ENCODE data around the gene SLC39A7. TPM values are rescaled to one million over a fixed set of nuclear protein-coding genes. Genes with fewer than 3 reads are reported as not detected.

The SLC39A7 gene
- total RNA-seq, 1 experiment from 2014 or later, result 128 TPM

DNA sequence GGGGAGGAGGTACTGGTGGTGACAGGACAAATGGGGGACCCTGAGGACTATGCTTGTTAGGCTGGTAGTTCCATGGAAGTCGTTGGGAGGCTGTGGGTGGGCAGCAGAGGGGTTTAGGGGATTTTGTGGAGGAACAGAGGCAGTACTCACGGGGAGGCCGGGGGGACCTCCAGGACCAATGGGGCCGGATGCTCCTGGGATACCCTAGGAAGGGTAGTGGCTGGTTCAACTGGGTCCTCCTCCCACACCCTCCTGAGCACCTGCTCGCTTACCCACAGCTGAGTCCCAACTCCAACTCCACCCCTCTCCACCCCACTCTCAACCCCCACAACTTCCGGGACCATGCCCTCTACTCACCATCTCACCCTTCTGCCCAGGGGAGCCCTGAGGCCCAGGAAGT lies 34.3 kb upstream of the SLC39A7 start:
- no peaks in the 10 kb centered on the region for H3K9me3 ChIP-seq (ENCODE audit: low read length)
- TF ChIP-seq, protein P1, sequence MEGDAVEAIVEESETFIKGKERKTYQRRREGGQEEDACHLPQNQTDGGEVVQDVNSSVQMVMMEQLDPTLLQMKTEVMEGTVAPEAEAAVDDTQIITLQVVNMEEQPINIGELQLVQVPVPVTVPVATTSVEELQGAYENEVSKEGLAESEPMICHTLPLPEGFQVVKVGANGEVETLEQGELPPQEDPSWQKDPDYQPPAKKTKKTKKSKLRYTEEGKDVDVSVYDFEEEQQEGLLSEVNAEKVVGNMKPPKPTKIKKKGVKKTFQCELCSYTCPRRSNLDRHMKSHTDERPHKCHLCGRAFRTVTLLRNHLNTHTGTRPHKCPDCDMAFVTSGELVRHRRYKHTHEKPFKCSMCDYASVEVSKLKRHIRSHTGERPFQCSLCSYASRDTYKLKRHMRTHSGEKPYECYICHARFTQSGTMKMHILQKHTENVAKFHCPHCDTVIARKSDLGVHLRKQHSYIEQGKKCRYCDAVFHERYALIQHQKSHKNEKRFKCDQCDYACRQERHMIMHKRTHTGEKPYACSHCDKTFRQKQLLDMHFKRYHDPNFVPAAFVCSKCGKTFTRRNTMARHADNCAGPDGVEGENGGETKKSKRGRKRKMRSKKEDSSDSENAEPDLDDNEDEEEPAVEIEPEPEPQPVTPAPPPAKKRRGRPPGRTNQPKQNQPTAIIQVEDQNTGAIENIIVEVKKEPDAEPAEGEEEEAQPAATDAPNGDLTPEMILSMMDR (conservative IDR thresholded peaks at IDR 0.05; ENCODE audit: low read depth, low read length), result no peak
- TF ChIP-seq EZH2phosphoT487 (IDR thresholded peaks at IDR 0.05; ENCODE audit: borderline replicate concordance, low read length) (no peak), EZH2 (IDR thresholded peaks at IDR 0.05; ENCODE audit: low read length, unreplicated experiment) (no peak)
- no TSS peak for BruUV-seq (replicated peaks)

DNA sequence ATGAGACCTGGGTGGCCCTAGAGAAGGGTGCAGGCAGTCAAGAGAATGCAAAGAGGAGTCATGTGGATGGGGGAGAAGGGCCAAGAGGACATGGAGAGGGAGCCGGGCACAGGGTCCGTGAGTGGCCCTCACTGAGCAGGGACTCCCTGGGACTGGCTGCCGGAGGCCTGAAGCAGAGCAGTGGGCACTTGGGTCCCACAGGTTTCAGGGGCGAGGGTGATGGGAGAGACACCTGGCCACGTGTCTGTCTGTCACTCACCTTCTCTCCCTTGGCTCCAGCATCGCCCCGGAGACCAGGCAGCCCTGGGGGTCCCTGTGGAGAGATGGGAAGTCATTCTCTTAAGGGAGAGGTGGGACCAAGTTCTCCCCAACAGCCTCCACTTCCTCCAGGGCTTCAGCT lies 33.9 kb upstream of the SLC39A7 start:
- CTCF ChIA-PET, result no interaction called here
- ATAC-seq, result no peak

More for the DNA sequence above, 34.3 kb upstream of the SLC39A7 start:
- no peak overlapping the region for H3K9ac ChIP-seq (ENCODE audit: low read length)
- H3K36me3 ChIP-seq (ENCODE audit: low read depth, low read length), result no peaks in the 10 kb centered on the region
- H3K27ac ChIP-seq (ENCODE audit: low read length), result no peak overlapping the region
- no peaks in the 10 kb centered on the region for H3K79me2 ChIP-seq (ENCODE audit: low read length)
- H3K4me2 ChIP-seq (ENCODE audit: low read length), result no peak overlapping the region
- POLR2A ChIA-PET (ENCODE audit: unreplicated experiment), result no interaction called here
- no peak overlapping the region for H3K4me3 ChIP-seq (ENCODE audit: low read length)
- CTCF ChIA-PET, result no interaction called here
- no peak overlapping the region for H2AFZ ChIP-seq (ENCODE audit: low read length)
- intact Hi-C loops (cut with micrococcal nuclease), result no loop called here
- no peaks in the 10 kb centered on the region for H3K9me2 ChIP-seq (replicated peaks; ENCODE audit: low read length)
- no peaks in the 10 kb centered on the region for H3K27me3 ChIP-seq (ENCODE audit: low read length)
- H4K20me1 ChIP-seq (ENCODE audit: low read length), result no peaks in the 10 kb centered on the region
- no peak for DNase-seq
- peaks cover 8% of the 10 kb centered on the region for H3K4me1 ChIP-seq (ENCODE audit: insufficient read depth, low read length)
- no peaks in the 10 kb centered on the region for H3F3A ChIP-seq (ENCODE audit: low read length, unreplicated experiment)
- no peak for ATAC-seq

More for the DNA sequence above, 33.9 kb upstream of the SLC39A7 start:
- DNase-seq, result no peak
- intact Hi-C loops (cut with micrococcal nuclease), result no loop called here
- Histone ChIP-seq H2AFZ (ENCODE audit: low read length) (no peak overlapping the region), H3K9me3 (ENCODE audit: low read length) (no peaks in the 10 kb centered on the region), H3K9ac (ENCODE audit: low read length) (no peak overlapping the region), H3K27me3 (ENCODE audit: low read length) (no peaks in the 10 kb centered on the region), H3K79me2 (ENCODE audit: low read length) (no peaks in the 10 kb centered on the region), H3K4me2 (ENCODE audit: low read length) (no peak overlapping the region), H3K4me1 (ENCODE audit: insufficient read depth, low read length) (peaks cover 6% of the 10 kb centered on the region), H3K36me3 (ENCODE audit: low read depth, low read length) (no peaks in the 10 kb centered on the region), H4K20me1 (ENCODE audit: low read length) (no peaks in the 10 kb centered on the region), H3K9me2 (replicated peaks; ENCODE audit: low read length) (no peaks in the 10 kb centered on the region), H3K4me3 (ENCODE audit: low read length) (no peak overlapping the region), H3K27ac (ENCODE audit: low read length) (no peak overlapping the region), H3F3A (ENCODE audit: low read length, unreplicated experiment) (no peaks in the 10 kb centered on the region)
- BruUV-seq (replicated peaks), result no TSS peak
- TF ChIP-seq EZH2 (IDR thresholded peaks at IDR 0.05; ENCODE audit: low read length, unreplicated experiment) (no peak), EZH2phosphoT487 (IDR thresholded peaks at IDR 0.05; ENCODE audit: borderline replicate concordance, low read length) (no peak)
- TF ChIP-seq, protein P1 (conservative IDR thresholded peaks at IDR 0.05; ENCODE audit: low read depth, low read length), result no peak
- POLR2A ChIA-PET (ENCODE audit: unreplicated experiment), result no interaction called here
